ENCODE measurements around the gene MORN3.

Gene MORN3

GRCh38 chr12:121614872-121615467, 54.5 kb downstream of the MORN3 start:
- no peak overlapping the region for H3K4me3 ChIP-seq (ENCODE audit: low read depth, low read length)
- TF ChIP-seq MAX (IDR thresholded peaks at IDR 0.05; ENCODE audit: low read depth, low read length), result no peak
- TF ChIP-seq MYC (IDR thresholded peaks at IDR 0.05; ENCODE audit: low read depth, low read length), result no peak
- TF ChIP-seq POLR2A (IDR thresholded peaks at IDR 0.05; ENCODE audit: extremely low read depth, insufficient read length), result no peak
- TF ChIP-seq, protein P1, sequence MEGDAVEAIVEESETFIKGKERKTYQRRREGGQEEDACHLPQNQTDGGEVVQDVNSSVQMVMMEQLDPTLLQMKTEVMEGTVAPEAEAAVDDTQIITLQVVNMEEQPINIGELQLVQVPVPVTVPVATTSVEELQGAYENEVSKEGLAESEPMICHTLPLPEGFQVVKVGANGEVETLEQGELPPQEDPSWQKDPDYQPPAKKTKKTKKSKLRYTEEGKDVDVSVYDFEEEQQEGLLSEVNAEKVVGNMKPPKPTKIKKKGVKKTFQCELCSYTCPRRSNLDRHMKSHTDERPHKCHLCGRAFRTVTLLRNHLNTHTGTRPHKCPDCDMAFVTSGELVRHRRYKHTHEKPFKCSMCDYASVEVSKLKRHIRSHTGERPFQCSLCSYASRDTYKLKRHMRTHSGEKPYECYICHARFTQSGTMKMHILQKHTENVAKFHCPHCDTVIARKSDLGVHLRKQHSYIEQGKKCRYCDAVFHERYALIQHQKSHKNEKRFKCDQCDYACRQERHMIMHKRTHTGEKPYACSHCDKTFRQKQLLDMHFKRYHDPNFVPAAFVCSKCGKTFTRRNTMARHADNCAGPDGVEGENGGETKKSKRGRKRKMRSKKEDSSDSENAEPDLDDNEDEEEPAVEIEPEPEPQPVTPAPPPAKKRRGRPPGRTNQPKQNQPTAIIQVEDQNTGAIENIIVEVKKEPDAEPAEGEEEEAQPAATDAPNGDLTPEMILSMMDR (IDR thresholded peaks at IDR 0.05; ENCODE audit: low read depth, low read length), result no peak
- DNase-seq (ENCODE audit: low read depth), result no peak

DNA sequence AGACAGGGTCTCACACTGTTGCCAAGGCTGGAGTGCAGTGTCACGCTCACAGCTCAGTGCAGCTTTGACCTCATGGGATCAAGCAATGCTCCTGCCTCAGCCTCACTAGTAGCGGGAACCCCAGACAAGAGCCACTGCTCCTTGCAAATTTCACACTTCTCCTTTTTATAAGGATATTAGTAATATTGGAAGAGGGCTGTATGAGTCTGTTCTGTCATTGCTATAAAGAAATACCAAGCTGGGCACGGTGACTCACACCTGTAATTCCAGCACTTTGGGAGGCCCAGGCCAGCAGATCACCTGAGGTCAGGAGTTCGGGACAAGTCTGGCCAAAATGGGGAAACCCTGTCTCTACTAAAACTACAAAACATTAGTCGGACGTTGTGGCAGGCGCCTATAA, 56.0 kb downstream of the MORN3 start:
- DNase-seq (ENCODE audit: low read depth), result no peak
- no peak overlapping the region for H3K4me3 ChIP-seq (ENCODE audit: low read depth, low read length)
- TF ChIP-seq, protein P1 (IDR thresholded peaks at IDR 0.05; ENCODE audit: low read depth, low read length), result no peak
- TF ChIP-seq MAX (IDR thresholded peaks at IDR 0.05; ENCODE audit: low read depth, low read length) (no peak), MYC (IDR thresholded peaks at IDR 0.05; ENCODE audit: low read depth, low read length) (no peak), POLR2A (IDR thresholded peaks at IDR 0.05; ENCODE audit: extremely low read depth, insufficient read length) (no peak)

DNA sequence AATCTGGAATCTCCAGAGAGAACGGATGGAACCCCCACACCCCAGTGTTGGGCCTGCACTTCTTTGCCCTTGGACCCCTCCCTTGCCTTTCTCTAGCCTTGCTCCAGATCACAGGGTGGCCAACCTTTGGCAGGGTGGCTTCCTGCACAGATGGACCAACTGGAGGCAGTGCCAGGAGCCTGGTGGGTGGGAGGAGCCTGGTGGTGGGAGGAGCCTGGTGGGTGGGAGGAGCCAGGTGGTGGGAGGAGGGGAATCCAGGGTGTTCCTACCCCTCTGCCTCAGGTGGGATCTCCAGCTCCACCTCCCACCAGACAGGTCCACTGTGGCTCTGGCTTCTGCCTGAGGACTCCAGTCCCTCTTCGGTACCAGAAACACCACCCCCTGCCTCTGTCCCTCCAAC, 58.1 kb downstream of the MORN3 start:
- no peak for TF ChIP-seq MAX (IDR thresholded peaks at IDR 0.05; ENCODE audit: low read depth, low read length)
- TF ChIP-seq POLR2A (IDR thresholded peaks at IDR 0.05; ENCODE audit: extremely low read depth, insufficient read length), result no peak
- TF ChIP-seq, protein P1 (IDR thresholded peaks at IDR 0.05; ENCODE audit: low read depth, low read length), result no peak
- TF ChIP-seq MYC (IDR thresholded peaks at IDR 0.05; ENCODE audit: low read depth, low read length), result no peak
- no peak for DNase-seq (ENCODE audit: low read depth)
- no peak overlapping the region for H3K4me3 ChIP-seq (ENCODE audit: low read depth, low read length)

- no peak overlapping the region for H3K4me3 ChIP-seq (ENCODE audit: low read depth, low read length)
- DNase-seq (ENCODE audit: low read depth), result no peak
- TF ChIP-seq MAX (IDR thresholded peaks at IDR 0.05; ENCODE audit: low read depth, low read length) (no peak), MYC (IDR thresholded peaks at IDR 0.05; ENCODE audit: low read depth, low read length) (no peak), POLR2A (IDR thresholded peaks at IDR 0.05; ENCODE audit: extremely low read depth, insufficient read length) (no peak)
- TF ChIP-seq, protein P1 (IDR thresholded peaks at IDR 0.05; ENCODE audit: low read depth, low read length), result no peak
Observed at GRCh38 chr12:121610239-121611149, 59.0 kb downstream of the MORN3 start.

- no peak overlapping the region for H3K4me3 ChIP-seq (ENCODE audit: low read depth, low read length)
- TF ChIP-seq, protein P1 (IDR thresholded peaks at IDR 0.05; ENCODE audit: low read depth, low read length), result no peak
- TF ChIP-seq POLR2A (IDR thresholded peaks at IDR 0.05; ENCODE audit: extremely low read depth, insufficient read length) (no peak), MYC (IDR thresholded peaks at IDR 0.05; ENCODE audit: low read depth, low read length) (no peak), MAX (IDR thresholded peaks at IDR 0.05; ENCODE audit: low read depth, low read length) (no peak)
- no peak for DNase-seq (ENCODE audit: low read depth)
Observed at GRCh38 chr12:121608301-121608700, 61.2 kb downstream of the MORN3 start.

Measured in NB4 (cell line).